Keratinocyte (primary cell): Measurements from ENCODE around the gene PRSS1.

Source experiments
- EZH2 ChIP-seq: IDR thresholded peaks from one replicate; pipeline ENCODE4 v1.6.1; 2012; ENCODE audit warnings: inconsistent platforms, mild to moderate bottlenecking, low read length, moderate library complexity
- TF ChIP-seq, protein P1 (sequence below), 3 experiments: IDR thresholded peaks in 1 of 3; conservative IDR thresholded peaks in 1 of 3; optimal IDR thresholded peaks in 1 of 3; 2 replicates in 2 of 3; 3 replicates in 1 of 3; pipeline versions ENCODE3 to v1.5.1; 2011; ENCODE audit warnings: low read length in 3 of 3, mild to moderate bottlenecking in 3 of 3, moderate library complexity in 2 of 3, control low read depth in 1 of 3, inconsistent platforms in 1 of 3; ENCODE audit not compliant: insufficient read depth in 2 of 3; ENCODE audit errors: extremely low read depth in 1 of 3

DNA sequence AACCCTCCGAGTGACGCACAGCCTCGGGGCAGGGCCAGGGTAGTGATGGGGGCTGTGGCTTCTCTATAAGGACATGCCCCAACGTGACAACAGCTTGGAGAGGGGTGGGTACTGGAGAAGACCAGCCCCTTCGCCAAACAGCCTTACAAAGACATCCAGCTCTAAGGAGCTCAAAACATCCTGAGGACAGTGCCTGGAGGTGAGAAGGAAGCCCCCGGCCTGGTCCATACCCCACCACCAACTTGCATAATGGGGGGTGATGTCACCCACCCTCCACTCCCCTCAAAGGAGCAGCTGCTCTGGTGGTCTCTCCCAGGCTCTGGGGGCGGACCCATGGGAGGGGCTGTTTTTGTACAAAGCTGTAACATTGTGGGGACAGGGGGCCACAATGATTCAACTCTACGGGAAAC is 36.6 kb downstream of the PRSS1 start:
- TF ChIP-seq, protein P1, sequence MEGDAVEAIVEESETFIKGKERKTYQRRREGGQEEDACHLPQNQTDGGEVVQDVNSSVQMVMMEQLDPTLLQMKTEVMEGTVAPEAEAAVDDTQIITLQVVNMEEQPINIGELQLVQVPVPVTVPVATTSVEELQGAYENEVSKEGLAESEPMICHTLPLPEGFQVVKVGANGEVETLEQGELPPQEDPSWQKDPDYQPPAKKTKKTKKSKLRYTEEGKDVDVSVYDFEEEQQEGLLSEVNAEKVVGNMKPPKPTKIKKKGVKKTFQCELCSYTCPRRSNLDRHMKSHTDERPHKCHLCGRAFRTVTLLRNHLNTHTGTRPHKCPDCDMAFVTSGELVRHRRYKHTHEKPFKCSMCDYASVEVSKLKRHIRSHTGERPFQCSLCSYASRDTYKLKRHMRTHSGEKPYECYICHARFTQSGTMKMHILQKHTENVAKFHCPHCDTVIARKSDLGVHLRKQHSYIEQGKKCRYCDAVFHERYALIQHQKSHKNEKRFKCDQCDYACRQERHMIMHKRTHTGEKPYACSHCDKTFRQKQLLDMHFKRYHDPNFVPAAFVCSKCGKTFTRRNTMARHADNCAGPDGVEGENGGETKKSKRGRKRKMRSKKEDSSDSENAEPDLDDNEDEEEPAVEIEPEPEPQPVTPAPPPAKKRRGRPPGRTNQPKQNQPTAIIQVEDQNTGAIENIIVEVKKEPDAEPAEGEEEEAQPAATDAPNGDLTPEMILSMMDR (optimal IDR thresholded peaks at IDR 0.05 in 1 of 3, IDR thresholded peaks at IDR 0.05 in 1 of 3, conservative IDR thresholded peaks at IDR 0.05 in 1 of 3; ENCODE audit: extremely low read depth in 1 of 3, insufficient read depth in 2 of 3, low read length in 3 of 3), result no peak
- TF ChIP-seq EZH2, result no peak
